Retinal pigment epithelial cell (primary cell): ENCODE data around the gene SRSF1.

Experiments used
- DNase-seq: peaks from one replicate; pipeline ENCODE4 v3.0.0-alpha.2; 2010; ENCODE audit warnings: low read depth
- H3K4me3 ChIP-seq: 2 replicates; pipeline ENCODE4 v1.5.1; 2011; ENCODE audit warnings: mild to moderate bottlenecking, low read length, control low read depth, moderate library complexity
- TF ChIP-seq, protein P1 (sequence below): conservative IDR thresholded peaks from 2 replicates; pipeline ENCODE4 v1.5.1; 2011; ENCODE audit warnings: low read depth, low read length, control low read depth, inconsistent platforms

Gene SRSF1

DNA sequence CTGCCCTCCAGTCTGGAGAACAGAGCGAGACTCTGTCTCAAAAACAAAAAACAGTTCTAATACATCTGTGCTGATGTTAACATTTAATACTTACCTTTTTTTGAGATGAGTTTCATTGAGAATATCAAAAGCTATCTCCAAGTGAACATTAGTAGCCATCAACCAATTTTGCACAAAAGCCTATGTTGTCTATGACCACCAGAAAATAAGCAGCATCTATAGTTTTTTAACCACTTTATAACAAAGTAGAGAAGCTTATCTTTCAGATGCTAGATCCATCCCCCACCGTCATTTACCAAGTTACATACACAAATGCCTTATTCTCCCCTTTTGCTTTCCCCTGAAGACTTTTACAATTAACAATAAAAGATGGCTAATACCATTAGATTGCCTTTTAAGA lies 4.1 kb downstream of the SRSF1 start:
- DNase-seq: no peak
- TF ChIP-seq, protein P1, sequence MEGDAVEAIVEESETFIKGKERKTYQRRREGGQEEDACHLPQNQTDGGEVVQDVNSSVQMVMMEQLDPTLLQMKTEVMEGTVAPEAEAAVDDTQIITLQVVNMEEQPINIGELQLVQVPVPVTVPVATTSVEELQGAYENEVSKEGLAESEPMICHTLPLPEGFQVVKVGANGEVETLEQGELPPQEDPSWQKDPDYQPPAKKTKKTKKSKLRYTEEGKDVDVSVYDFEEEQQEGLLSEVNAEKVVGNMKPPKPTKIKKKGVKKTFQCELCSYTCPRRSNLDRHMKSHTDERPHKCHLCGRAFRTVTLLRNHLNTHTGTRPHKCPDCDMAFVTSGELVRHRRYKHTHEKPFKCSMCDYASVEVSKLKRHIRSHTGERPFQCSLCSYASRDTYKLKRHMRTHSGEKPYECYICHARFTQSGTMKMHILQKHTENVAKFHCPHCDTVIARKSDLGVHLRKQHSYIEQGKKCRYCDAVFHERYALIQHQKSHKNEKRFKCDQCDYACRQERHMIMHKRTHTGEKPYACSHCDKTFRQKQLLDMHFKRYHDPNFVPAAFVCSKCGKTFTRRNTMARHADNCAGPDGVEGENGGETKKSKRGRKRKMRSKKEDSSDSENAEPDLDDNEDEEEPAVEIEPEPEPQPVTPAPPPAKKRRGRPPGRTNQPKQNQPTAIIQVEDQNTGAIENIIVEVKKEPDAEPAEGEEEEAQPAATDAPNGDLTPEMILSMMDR: no peak
- H3K4me3 ChIP-seq: no peak overlapping the region

GRCh38 chr17:58002154-58002948 lies 4.7 kb downstream of the SRSF1 start:
- no peak for DNase-seq
- TF ChIP-seq, protein P1: no peak
- H3K4me3 ChIP-seq: no peak overlapping the region

DNA sequence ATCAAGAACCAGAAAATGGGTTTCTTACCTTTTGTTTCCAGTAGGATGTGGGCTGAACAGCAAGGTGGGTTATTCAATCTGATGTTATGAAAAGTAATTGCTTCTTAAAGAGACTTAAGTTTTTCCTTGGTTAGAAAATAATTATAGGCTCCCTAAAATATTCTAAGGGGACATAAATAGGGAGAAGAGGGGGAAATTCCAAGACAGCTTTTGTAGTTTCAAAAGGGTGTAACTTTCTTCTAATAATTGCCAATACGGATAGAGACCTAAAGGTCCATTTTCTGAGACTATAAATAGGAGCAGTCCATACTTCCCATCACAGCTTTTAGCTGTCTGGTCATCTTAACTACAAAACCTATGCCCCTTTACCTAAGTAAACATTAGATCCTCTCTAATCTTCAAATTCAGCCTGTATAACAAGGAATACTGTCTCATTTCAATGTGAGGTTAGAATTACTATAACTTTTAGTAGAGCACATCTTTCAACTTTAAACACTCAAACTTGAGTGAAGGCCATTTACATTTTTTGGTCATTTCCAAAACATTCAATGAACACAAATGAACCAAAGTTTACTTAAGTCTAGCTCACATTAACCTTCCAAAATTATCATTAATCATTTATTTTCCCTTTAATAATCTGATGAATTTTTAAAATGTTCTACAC lies 5.5 kb downstream of the SRSF1 start:
- TF ChIP-seq, protein P1: no peak
- no peak for DNase-seq
- no peak overlapping the region for H3K4me3 ChIP-seq

GRCh38 chr17:57999496-58000017 lies 7.5 kb downstream of the SRSF1 start:
- no peak overlapping the region for H3K4me3 ChIP-seq
- TF ChIP-seq, protein P1: peak; percentile 82
- DNase-seq: no peak

GRCh38 chr17:57999010-57999495 lies 8.0 kb downstream of the SRSF1 start:
- TF ChIP-seq, protein P1: no peak
- H3K4me3 ChIP-seq: no peak overlapping the region
- no peak for DNase-seq

- DNase-seq: no peak
- no peak overlapping the region for H3K4me3 ChIP-seq
- TF ChIP-seq, protein P1: no peak
Measured at GRCh38 chr17:57997085-57997809, 9.8 kb downstream of the SRSF1 start.
